H9 (cell line): ENCODE results near the gene IFNGR1. TPM values are rescaled to one million over a fixed set of nuclear protein-coding genes. Genes with fewer than 3 reads are reported as not detected.

Source experiments
- DNase-seq: peaks from one replicate; pipeline ENCODE4 v3.0.0-alpha.2; 2017
- H2AFZ ChIP-seq: one replicate; pipeline ENCODE4 v1.6.1; 2013; ENCODE audit warnings: mild to moderate bottlenecking, low read length, control low read depth, moderate library complexity
- H2AK5ac ChIP-seq: 2 replicates; pipeline ENCODE4 v1.6.1; 2013; ENCODE audit warnings: low read length, control low read depth, mixed read lengths; ENCODE audit not compliant: insufficient read length
- H2BK120ac ChIP-seq: one replicate; pipeline ENCODE4 v1.6.1; 2013; ENCODE audit warnings: low read depth, mild to moderate bottlenecking, low read length, control low read depth, inconsistent platforms; ENCODE audit not compliant: poor library complexity, severe bottlenecking
- H2BK12ac ChIP-seq: 2 replicates; pipeline ENCODE4 v1.6.1; 2013; ENCODE audit warnings: low read length, control low read depth, mixed read lengths, low read depth; ENCODE audit not compliant: insufficient read length
- H2BK15ac ChIP-seq: 2 replicates; pipeline ENCODE4 v1.6.1; 2013; ENCODE audit warnings: low read depth, low read length, control low read depth
- H2BK20ac ChIP-seq: one replicate; pipeline ENCODE4 v1.6.1; 2013; ENCODE audit warnings: low read depth, mild to moderate bottlenecking, low read length, control low read depth, inconsistent platforms; ENCODE audit not compliant: poor library complexity, severe bottlenecking
- H2BK5ac ChIP-seq: 2 replicates; pipeline ENCODE4 v1.6.1; 2013; ENCODE audit warnings: low read length, control low read depth, mixed read lengths; ENCODE audit not compliant: insufficient read length
- H3K14ac ChIP-seq: 2 replicates; pipeline ENCODE4 v1.6.1; 2013; ENCODE audit warnings: low read length, control low read depth; ENCODE audit not compliant: insufficient read depth
- H3K18ac ChIP-seq: 2 replicates; pipeline ENCODE4 v1.6.1; 2013; ENCODE audit warnings: low read depth, mild to moderate bottlenecking, mixed read lengths, low read length, control low read depth; ENCODE audit not compliant: insufficient read length
- H3K23ac ChIP-seq: 2 replicates; pipeline ENCODE4 v1.6.1; 2013; ENCODE audit warnings: low read length, control low read depth, mixed read lengths, low read depth; ENCODE audit not compliant: insufficient read length
- H3K23me2 ChIP-seq: 2 replicates; pipeline ENCODE4 v1.6.1; 2013; ENCODE audit warnings: low read depth, mild to moderate bottlenecking, mixed read lengths, low read length, control low read depth; ENCODE audit not compliant: insufficient read length, poor library complexity, severe bottlenecking
- H3K27ac ChIP-seq: 2 replicates; pipeline ENCODE4 v1.5.1; 2013; ENCODE audit warnings: low read length, control low read depth, mixed read lengths, low read depth; ENCODE audit not compliant: insufficient read length
- H3K27me3 ChIP-seq: 2 replicates; pipeline ENCODE4 v1.6.1; 2013; ENCODE audit warnings: low read length, control low read depth, inconsistent platforms; ENCODE audit not compliant: insufficient read depth
- H3K4ac ChIP-seq: 2 replicates; pipeline ENCODE4 v1.6.1; 2013; ENCODE audit warnings: low read depth, mild to moderate bottlenecking, control low read depth, inconsistent platforms, low read length, moderate library complexity
- H3K4me1 ChIP-seq: 2 replicates; pipeline ENCODE4 v1.6.1; 2013; ENCODE audit warnings: low read length, control low read depth, inconsistent platforms; ENCODE audit not compliant: insufficient read depth
- H3K4me2 ChIP-seq: 2 replicates; pipeline ENCODE4 v1.6.1; 2013; ENCODE audit warnings: low read length, control low read depth, mixed read lengths; ENCODE audit not compliant: insufficient read length, insufficient read depth
- H3K56ac ChIP-seq: 2 replicates; pipeline ENCODE4 v1.6.1; 2013; ENCODE audit warnings: low read depth, mild to moderate bottlenecking, mixed read lengths, low read length, control low read depth; ENCODE audit not compliant: insufficient read length
- H3K79me1 ChIP-seq: 2 replicates; pipeline ENCODE4 v1.6.1; 2013; ENCODE audit warnings: low read depth, mild to moderate bottlenecking, moderate library complexity, low read length, control low read depth, inconsistent platforms; ENCODE audit not compliant: insufficient read depth, poor library complexity, severe bottlenecking
- H3K79me2 ChIP-seq: 2 replicates; pipeline ENCODE4 v1.6.1; 2013; ENCODE audit warnings: low read length, control low read depth, inconsistent platforms; ENCODE audit not compliant: insufficient read depth
- H3K9ac ChIP-seq: 2 replicates; pipeline ENCODE4 v1.6.1; 2013; ENCODE audit warnings: low read length, control low read depth, mixed read lengths; ENCODE audit not compliant: insufficient read length; ENCODE audit errors: extremely low read depth
- H3K9me3 ChIP-seq: one replicate; pipeline ENCODE4 v1.6.1; 2013; ENCODE audit warnings: low read depth, low read length, inconsistent platforms; ENCODE audit not compliant: control insufficient read depth
- H3T11ph ChIP-seq: one replicate; pipeline ENCODE4 v1.6.1; 2013; ENCODE audit warnings: mild to moderate bottlenecking, low read length, control low read depth, inconsistent platforms
- H4K20me1 ChIP-seq: one replicate; pipeline ENCODE4 v1.6.1; 2013; ENCODE audit not compliant: control insufficient read depth, insufficient read length, insufficient read depth
- H4K5ac ChIP-seq: 2 replicates; pipeline ENCODE4 v1.6.1; 2013; ENCODE audit warnings: low read depth, mild to moderate bottlenecking, mixed read lengths, low read length, control low read depth; ENCODE audit not compliant: insufficient read length
- H4K8ac ChIP-seq: replicated peaks from 2 replicates; pipeline ENCODE4 v1.6.1; 2013; ENCODE audit warnings: low read length, control low read depth, mixed read lengths, low read depth; ENCODE audit not compliant: insufficient read length
- H4K91ac ChIP-seq: 2 replicates; pipeline ENCODE4 v1.6.1; 2013; ENCODE audit warnings: low read depth, mild to moderate bottlenecking, moderate library complexity, mixed read lengths, low read length, control low read depth; ENCODE audit not compliant: insufficient read length
- H3K27ac Mint-ChIP-seq, 3 experiments: 2 replicates in 2 of 3; 3 replicates in 1 of 3; pipeline ENCODE4 v1.8.0; 2020 to 2021; ENCODE audit warnings: mixed read lengths in 3 of 3, mild to moderate bottlenecking in 1 of 3, moderate library complexity in 1 of 3
- H3K27me3 Mint-ChIP-seq: 2 replicates; pipeline ENCODE4 v1.8.0; 2021; ENCODE audit warnings: low read depth, mild to moderate bottlenecking, moderate library complexity, mixed read lengths
- H3K36me3 Mint-ChIP-seq, 3 experiments: 2 replicates in 2 of 3; 3 replicates in 1 of 3; pipeline ENCODE4 v1.8.0; 2020 to 2021; ENCODE audit warnings: low read depth in 3 of 3, mixed read lengths in 3 of 3; ENCODE audit not compliant: insufficient read depth in 1 of 3
- H3K4me1 Mint-ChIP-seq, 2 experiments: 2 replicates each; pipeline ENCODE4 v1.8.0; 2020; ENCODE audit warnings: mixed read lengths in 2 of 2
- H3K4me3 Mint-ChIP-seq, 2 experiments: 2 replicates in 1 of 2; 3 replicates in 1 of 2; pipeline ENCODE4 v1.8.0; 2020 to 2021; ENCODE audit warnings: mild to moderate bottlenecking in 2 of 2, mixed read lengths in 2 of 2, moderate library complexity in 1 of 2
- H3K9me3 Mint-ChIP-seq, 2 experiments: 2 replicates in 1 of 2; 3 replicates in 1 of 2; pipeline ENCODE4 v1.8.0; 2020; ENCODE audit warnings: mild to moderate bottlenecking in 2 of 2, mixed read lengths in 2 of 2, moderate library complexity in 1 of 2
- CTCF ChIP-seq: fragments of 200-600 bp; sonication (generic); conservative IDR thresholded peaks from 3 replicates; pipeline ENCODE4 v1.8.0; 2021; ENCODE audit warnings: antibody characterized with exemption, mild to moderate bottlenecking
- WGBS: extraction: QIAGEN DNeasy Blood & Tissue Kit; methylation state at CpG from one replicate; pipeline ENCODE4 v1.1.7; 2013; ENCODE audit warnings: missing lambda C conversion rate, low lambda C conversion rate, mixed read lengths; ENCODE audit not compliant: insufficient read length; ENCODE audit errors: extremely low coverage; 5-methylcytosine and 5-hydroxymethylcytosine counted together
- total RNA-seq: library from RNA; stranded (reverse); gene quantifications from 2 replicates; pipeline ENCODE4 v1.2.1, GENCODE V29; 2021

Gene IFNGR1
- total RNA-seq, 1 experiment from 2014 or later: 32.2 TPM

- Histone ChIP-seq H2BK120ac (no peak overlapping the region), H3K27me3 (no peaks in the 10 kb centered on the region), H2BK20ac (no peak overlapping the region), H2AK5ac (no peak overlapping the region), H3K79me1 (no peaks in the 10 kb centered on the region), H3K79me2 (no peaks in the 10 kb centered on the region), H3K4ac (no peak overlapping the region), H2AFZ (no peak overlapping the region), H3K9me3 (peaks cover 6% of the 10 kb centered on the region), H3K27ac (no peak overlapping the region), H3K4me1 (no peaks in the 10 kb centered on the region), H2BK15ac (no peak overlapping the region), H3K14ac (no peak overlapping the region), H4K91ac (no peak overlapping the region), H4K8ac (no peak overlapping the region), H3K23ac (no peak overlapping the region), H3K9ac (no peak overlapping the region), H4K20me1 (no peaks in the 10 kb centered on the region), H3T11ph (no peak overlapping the region), H3K18ac (no peak overlapping the region), H2BK5ac (no peak overlapping the region), H3K56ac (no peak overlapping the region), H3K23me2 (no peaks in the 10 kb centered on the region), H3K4me2 (no peak overlapping the region), H2BK12ac (no peak overlapping the region), H4K5ac (no peak overlapping the region)
- Mint-ChIP-seq H3K27ac (no peak overlapping the region), H3K4me3 (no peak overlapping the region), H3K4me1 (no peaks in the 10 kb centered on the region), H3K27me3 (peaks cover 2% of the 10 kb centered on the region; the same call in 1 of the 2 replicates), H3K36me3 (peaks cover 3 to 13% (median 4%) of the 10 kb centered on the region in 3 experiments; a peak in 6 of 7 replicates), H3K9me3 (peaks cover 21 to 24% of the 10 kb centered on the region in 2 experiments)
- WGBS: no CpG with 5 or more reads among the region's 2 CpGs
- DNase-seq: no peak
- no peak for TF ChIP-seq CTCF
These were observed 63.4 kb downstream of the IFNGR1 start for GRCh38 chr6:137155830-137156229.
